ENCODE results near the gene TMEM129. TPM values are rescaled to one million over a fixed set of nuclear protein-coding genes. Genes with fewer than 3 reads are reported as not detected.

The TMEM129 gene
- total RNA-seq, 2 donors from 2014 or later = 73.7 to 81.7 TPM

DNA sequence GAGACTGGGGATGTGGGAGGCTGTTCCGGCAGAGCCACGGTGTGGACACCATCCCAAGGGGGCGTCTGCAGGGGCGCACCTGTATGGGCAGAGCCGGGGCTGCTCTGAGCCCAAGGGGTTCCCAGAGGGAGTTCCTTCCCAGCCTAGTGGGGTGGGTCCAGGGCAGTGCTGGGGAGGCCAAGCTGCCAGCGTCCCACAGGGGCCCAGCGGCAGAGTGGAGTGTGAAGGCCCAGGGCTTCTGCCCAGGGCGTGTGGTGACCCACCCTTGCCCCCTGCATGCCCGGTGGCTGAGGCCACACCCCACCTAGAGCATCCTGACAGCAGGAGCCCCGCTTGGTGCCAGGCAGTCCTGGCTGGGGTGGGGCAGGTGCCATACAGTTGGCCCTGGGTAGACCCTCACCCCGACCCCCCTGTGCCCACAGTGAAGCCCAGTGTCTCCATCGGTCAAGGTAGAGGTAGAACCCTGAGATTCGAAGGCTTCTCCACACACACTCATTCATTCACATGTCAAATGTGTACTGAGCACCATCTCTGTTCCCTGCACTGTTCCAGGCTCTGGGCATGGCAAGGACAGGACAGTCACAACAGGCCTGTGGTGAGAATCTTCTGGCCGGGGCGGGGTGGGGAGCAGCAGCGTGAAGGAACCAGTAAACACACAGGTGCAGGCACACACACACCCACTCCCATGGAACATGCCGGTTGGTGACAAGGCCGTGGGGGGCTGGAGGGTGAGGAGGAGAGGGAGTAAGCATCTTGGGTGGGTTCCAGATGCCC, 29.4 kb upstream of the TMEM129 start:
- 86% methylated on average over 18 of the region's 18 CpGs for WGBS
- Histone ChIP-seq H3K9me3 (no peaks in the 10 kb centered on the region), H3K36me3 (no peaks in the 10 kb centered on the region), H3K4me3 (no peak overlapping the region), H3K27me3 (replicated peaks; ENCODE audit: insufficient read depth) (peaks cover 4% of the 10 kb centered on the region), H3K4me1 (replicated peaks) (peaks cover 5% of the 10 kb centered on the region), H3K27ac (no peak overlapping the region)
- TF ChIP-seq POLR2AphosphoS5 (IDR thresholded peaks at IDR 0.05) (no peak), POLR2A (IDR thresholded peaks at IDR 0.05) (no peak)
- TF ChIP-seq, protein P1, sequence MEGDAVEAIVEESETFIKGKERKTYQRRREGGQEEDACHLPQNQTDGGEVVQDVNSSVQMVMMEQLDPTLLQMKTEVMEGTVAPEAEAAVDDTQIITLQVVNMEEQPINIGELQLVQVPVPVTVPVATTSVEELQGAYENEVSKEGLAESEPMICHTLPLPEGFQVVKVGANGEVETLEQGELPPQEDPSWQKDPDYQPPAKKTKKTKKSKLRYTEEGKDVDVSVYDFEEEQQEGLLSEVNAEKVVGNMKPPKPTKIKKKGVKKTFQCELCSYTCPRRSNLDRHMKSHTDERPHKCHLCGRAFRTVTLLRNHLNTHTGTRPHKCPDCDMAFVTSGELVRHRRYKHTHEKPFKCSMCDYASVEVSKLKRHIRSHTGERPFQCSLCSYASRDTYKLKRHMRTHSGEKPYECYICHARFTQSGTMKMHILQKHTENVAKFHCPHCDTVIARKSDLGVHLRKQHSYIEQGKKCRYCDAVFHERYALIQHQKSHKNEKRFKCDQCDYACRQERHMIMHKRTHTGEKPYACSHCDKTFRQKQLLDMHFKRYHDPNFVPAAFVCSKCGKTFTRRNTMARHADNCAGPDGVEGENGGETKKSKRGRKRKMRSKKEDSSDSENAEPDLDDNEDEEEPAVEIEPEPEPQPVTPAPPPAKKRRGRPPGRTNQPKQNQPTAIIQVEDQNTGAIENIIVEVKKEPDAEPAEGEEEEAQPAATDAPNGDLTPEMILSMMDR (IDR thresholded peaks at IDR 0.05) = no peak
- DNase-seq (ENCODE audit: low spot score) = no peak
- intact Hi-C loops (cut with DNase I) = no loop called here

DNA sequence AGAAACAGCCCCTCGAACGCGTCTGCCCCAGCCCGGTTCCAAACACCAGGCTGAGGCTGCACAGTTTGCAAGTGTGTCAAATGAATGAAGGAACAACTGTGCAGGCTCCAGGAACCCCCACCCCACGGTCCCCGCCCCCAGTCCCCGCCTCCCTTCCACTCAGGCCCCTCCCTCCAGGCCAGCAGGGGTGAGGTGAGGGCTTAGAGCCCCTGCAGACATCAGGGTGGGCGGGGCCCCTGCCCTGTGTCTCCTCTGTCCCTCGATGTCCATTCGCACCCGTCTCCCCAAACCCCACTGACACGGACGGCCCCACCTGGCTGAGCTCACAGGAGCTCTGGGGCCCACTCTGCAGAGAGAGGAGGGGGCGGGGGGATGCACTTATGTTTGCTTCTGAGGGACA, 28.7 kb upstream of the TMEM129 start:
- no peaks in the 10 kb centered on the region for H3K9me3 ChIP-seq
- peaks cover 5% of the 10 kb centered on the region for H3K4me1 ChIP-seq (replicated peaks)
- H3K36me3 ChIP-seq = no peaks in the 10 kb centered on the region
- no peak overlapping the region for H3K4me3 ChIP-seq
- peaks cover 4% of the 10 kb centered on the region for H3K27me3 ChIP-seq (replicated peaks; ENCODE audit: insufficient read depth)
- H3K27ac ChIP-seq = no peak overlapping the region
- TF ChIP-seq, protein P1 (IDR thresholded peaks at IDR 0.05) = no peak
- TF ChIP-seq POLR2A (IDR thresholded peaks at IDR 0.05) = no peak
- TF ChIP-seq POLR2AphosphoS5 (IDR thresholded peaks at IDR 0.05) = no peak
- intact Hi-C loops (cut with DNase I) = loop anchor here (5.0 kb wide), 2 partner anchors 62 to 147 kb away; no protein-coding TSS in a partner anchor
- WGBS = 76% methylated on average over 14 of the region's 14 CpGs
- no peak for DNase-seq (ENCODE audit: low spot score)

DNA sequence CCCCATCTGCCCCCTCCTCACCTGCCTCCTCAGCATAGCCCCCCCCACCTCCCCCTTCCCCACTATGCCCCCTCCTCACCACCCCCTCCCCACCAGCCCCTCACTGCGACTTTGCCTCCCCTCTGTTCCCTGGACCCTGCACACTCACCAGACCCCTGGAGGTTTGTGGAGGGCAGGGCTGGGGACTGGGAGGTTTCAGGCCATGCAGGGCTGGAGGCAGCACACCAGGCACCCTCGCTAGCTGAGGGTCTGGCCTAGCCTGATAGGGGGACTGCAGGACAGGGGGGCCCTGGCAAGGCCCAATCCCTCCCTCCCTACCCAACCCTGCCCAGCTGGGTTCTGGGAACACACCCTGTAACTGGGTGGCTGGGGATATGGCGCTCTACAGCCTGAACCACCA, 28.2 kb upstream of the TMEM129 start:
- H3K9me3 ChIP-seq = no peaks in the 10 kb centered on the region
- peaks cover 4% of the 10 kb centered on the region for H3K27me3 ChIP-seq (replicated peaks; ENCODE audit: insufficient read depth)
- peaks cover 5% of the 10 kb centered on the region for H3K4me1 ChIP-seq (replicated peaks)
- no peak overlapping the region for H3K27ac ChIP-seq
- no peak for DNase-seq (ENCODE audit: low spot score)
- 93% methylated on average over 2 of the region's 3 CpGs for whole genome bisulfite sequencing
- intact Hi-C loops (cut with DNase I) = loop anchor here (5.0 kb wide), 2 partner anchors 63 to 148 kb away; no protein-coding TSS in a partner anchor
- H3K36me3 ChIP-seq = no peaks in the 10 kb centered on the region
- no peak overlapping the region for H3K4me3 ChIP-seq
- TF ChIP-seq POLR2AphosphoS5 (IDR thresholded peaks at IDR 0.05) = no peak

DNA sequence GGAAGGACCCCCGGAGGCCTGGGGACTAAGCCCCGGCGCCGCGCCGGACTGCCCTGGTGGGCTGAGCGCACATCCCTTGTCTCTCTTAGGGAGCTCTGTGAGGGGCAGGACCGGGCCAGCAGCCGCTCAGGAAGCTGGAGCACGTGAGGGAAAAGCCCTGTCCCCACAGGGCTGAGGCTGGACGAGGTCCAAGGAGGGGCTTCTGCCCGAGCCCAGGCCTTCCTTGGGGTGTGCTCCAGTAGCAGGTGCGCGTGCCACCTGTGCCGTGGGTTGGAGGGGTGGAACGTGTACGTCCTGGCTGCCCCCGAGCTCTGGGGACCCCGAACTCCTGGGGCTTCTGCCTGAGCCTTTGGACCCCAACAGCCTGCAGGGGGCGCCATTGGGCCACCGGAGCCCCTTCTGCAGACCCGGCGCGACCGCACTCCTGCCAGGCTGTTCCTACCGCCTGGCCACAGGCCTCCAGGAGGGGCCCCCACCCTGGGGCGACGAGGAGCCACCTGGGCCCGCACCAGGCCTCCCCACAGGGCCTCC, 27.4 kb upstream of the TMEM129 start:
- DNase-seq (ENCODE audit: low spot score) = peak; percentile 63
- Histone ChIP-seq H3K9me3 (no peaks in the 10 kb centered on the region), H3K27me3 (replicated peaks; ENCODE audit: insufficient read depth) (peaks cover 4% of the 10 kb centered on the region), H3K4me1 (replicated peaks) (peaks cover 5% of the 10 kb centered on the region), H3K36me3 (no peaks in the 10 kb centered on the region), H3K27ac (no peak overlapping the region), H3K4me3 (no peak overlapping the region)
- intact Hi-C loops (cut with DNase I) = loop anchor here (5.0 kb wide), 2 partner anchors 64 to 149 kb away; no protein-coding TSS in a partner anchor
- 7% methylated on average over 29 of the region's 29 CpGs for WGBS
- TF ChIP-seq, protein P1 (IDR thresholded peaks at IDR 0.05) = peak; percentile 59 to 87 (median 81)
- no peak for TF ChIP-seq POLR2A (IDR thresholded peaks at IDR 0.05)

DNA sequence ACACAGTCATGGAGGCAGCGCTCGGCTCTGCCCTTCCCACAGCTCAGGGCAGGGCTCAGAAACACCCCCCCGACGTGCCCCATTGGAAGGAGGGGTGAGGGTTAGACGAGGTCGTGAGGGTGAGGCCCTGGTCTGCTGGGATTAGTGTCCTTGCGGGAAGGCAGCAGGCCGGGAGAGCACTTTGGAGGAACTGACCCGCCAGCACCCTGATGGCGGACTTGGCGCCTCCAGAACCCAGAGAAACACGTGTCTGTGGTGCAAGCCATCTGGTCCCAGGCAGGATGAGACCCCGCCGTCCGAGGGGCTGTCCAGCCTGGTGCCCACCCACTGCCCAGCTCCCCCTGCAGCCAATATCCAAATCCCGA, 26.5 kb upstream of the TMEM129 start:
- no peak overlapping the region for H3K4me3 ChIP-seq
- 84% methylated on average over 16 of the region's 16 CpGs for WGBS
- DNase-seq (ENCODE audit: low spot score) = no peak
- TF ChIP-seq POLR2A (IDR thresholded peaks at IDR 0.05) (no peak), POLR2AphosphoS5 (IDR thresholded peaks at IDR 0.05) (no peak)
- TF ChIP-seq, protein P1 (IDR thresholded peaks at IDR 0.05) = no peak
- intact Hi-C loops (cut with DNase I) = loop anchor here (5.0 kb wide), 2 partner anchors 65 to 150 kb away; no protein-coding TSS in a partner anchor
- no peaks in the 10 kb centered on the region for H3K36me3 ChIP-seq
- peaks cover 4% of the 10 kb centered on the region for H3K27me3 ChIP-seq (replicated peaks; ENCODE audit: insufficient read depth)
- peaks cover 5% of the 10 kb centered on the region for H3K4me1 ChIP-seq (replicated peaks)
- H3K9me3 ChIP-seq = no peaks in the 10 kb centered on the region
- H3K27ac ChIP-seq = no peak overlapping the region
